ENCODE data around the gene RCAN2.

GRCh38 chr6:46381579-46381978, 109.7 kb downstream of the RCAN2 start:
- TF ChIP-seq POLR2A (IDR thresholded peaks at IDR 0.05; ENCODE audit: low read depth, low read length) (no peak), POLR2AphosphoS5 (IDR thresholded peaks at IDR 0.05; ENCODE audit: low read depth, low read length) (no peak)

Measured in GM12891 (cell line).